Kidney tubule cell (primary cell): ENCODE results near the gene B4GALNT3.

Source experiments
- DNase-seq: peaks from one replicate; pipeline ENCODE4 v3.0.0-alpha.2; 2018; ENCODE audit warnings: low spot score

B4GALNT3 gene

DNA sequence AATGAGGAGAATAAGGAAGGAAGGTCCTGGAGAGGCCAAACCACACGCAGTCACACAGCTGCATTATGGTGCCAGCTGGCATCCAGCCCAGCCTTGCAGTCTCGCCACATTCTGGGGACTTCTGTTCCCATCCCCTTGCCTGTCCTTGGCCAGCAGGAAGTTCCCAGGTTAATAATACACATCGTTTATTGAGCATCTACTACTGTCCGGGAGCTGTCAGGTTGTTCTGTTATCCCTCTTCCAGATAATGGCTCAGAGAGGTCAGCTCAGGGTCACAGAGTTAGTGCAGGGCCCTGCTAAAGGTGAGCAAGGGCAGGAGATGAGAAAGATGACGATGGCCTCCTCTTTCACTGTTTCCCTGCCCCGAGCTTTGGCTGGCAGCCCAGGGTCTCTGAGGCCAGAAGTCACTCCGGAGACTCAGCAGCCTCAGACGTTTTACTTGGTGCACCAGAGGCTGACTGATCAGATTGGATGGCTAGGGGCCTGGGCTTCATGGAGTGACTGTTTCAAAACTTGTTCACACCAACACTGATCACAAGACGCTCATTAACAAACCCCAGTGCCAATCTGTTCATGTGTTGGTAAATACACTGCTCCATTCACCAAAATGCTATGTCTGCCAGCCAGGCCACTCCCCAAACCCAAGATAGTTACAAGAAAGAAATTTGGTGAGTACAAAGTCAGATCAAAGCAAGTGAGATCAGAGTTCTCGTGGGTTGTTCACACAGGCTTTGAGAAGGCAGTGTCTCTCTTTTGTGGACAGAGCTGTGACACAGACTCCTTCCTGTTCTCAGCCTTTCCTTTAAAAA lies 79.2 kb downstream of the B4GALNT3 start:
- DNase-seq, result peak; percentile 89

DNA sequence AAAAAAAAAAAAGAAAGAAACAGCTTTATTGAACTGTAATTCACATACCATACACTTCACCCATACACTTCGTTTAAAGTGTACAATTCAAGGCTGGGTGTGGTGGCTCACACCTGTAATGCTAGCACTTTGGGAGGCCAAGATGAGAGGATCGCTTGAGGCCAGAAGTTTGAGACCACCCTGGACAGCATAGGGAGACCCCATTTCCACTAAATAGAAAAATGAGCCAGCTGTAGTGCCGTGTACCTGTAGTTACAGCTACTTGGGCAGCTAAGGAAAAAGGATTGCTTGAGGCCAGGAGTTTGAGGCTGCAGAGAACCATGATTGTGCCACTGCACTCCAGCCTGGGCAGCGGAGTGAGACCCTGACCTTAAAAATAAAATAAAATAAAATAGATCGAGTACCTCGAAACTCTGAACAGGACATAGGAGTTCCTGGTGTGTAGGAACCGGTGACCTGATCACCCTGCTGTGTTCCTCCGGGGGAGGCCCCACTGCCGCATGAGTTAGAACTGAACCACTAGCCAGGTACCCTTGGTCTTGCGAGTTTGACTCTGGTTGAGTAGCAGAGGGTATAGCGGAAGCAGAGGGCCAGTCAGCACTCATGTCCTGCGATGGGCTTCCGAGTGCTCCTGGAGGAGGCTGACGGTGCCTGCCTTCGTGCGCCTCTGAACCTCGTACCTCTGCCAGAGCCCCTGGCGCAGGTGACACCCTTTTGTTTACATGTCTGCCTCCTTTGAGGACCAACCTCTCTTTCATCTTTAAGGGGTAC lies 80.0 kb downstream of the B4GALNT3 start:
- no peak for DNase-seq

DNA sequence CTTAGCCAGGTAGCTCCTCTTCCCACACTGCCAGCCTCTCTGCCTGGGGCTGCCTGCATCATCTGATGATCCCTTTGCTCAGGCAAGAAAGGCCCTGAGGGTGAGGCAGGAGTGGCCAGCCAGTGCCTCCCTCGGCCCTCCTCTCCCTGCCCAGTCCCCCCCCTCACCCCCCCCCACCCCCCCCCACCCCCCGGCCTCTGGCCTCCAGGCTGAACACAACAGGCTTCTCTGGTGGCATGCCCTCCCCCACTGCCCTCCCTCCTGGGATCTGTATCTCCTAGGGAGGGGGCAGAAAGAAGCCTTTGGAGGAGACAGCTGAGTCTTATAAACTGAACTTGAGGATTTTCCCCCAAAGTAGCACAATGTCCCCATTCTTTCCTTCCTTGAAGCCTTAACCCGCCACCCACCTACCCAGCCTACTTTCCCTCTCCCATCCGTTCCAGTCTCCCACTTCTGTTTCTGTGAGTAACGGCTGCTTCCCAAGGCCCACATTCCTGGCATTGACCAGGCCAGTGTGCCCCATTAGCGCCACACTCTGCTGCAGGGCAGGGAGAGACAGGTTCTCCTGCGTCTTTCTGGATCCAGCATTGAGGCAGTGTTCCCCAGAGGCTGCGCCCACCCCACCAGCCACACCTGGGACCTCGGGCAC lies 82.1 kb downstream of the B4GALNT3 start:
- DNase-seq, result peak; percentile 22

DNA sequence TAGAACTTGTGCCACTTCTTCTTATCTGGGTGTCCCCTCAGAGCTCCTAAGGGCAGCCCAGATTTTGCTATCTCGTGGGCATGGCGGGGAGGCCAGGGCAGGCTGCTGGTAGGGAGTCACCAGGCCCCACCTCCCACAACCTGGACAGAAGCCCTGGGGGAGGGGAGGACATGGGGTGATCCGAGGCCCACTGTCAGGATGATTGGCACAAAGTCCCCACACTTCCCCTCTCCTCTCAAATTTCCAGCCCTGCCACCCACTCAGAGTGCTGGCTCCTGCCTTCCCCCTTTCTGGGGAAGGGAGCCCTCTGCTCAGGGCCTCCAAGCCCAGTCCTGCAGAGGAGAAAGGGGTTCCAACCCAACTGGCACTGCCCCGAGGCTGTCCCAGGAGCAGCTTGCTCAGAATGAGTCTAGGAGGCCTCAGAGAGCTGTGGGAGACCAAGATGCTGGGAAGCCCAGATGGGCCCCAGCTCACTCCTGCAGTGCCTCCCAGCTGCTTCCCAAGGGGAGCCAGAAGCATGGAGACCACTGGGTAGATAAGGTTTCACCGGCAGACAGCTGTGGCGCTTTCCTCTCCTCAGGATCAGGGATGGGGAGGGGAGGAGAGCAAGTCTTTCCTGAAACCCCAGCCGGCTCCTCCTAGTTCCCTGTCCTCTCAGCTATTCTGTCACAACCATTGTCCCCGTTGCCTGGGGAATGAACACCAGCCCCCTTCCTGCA lies 82.8 kb downstream of the B4GALNT3 start:
- no peak for DNase-seq

DNA sequence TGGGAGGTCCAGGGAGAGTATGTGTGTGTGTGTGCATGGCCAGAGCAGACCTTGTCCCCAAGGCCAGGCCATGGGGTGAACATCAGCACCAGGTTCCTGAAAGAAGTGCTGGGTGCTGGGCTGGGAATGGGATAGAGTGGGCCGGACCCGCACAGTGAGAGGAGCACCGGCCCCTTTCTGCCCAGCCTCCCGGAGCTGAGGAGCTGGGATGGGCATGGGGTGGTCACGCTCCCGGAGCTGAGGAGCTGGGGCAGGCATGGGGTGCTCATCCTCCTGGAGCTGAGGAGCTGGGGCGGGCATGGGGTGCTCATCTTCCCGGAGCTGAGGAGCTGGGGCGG lies 83.3 kb downstream of the B4GALNT3 start:
- DNase-seq, result no peak

DNA sequence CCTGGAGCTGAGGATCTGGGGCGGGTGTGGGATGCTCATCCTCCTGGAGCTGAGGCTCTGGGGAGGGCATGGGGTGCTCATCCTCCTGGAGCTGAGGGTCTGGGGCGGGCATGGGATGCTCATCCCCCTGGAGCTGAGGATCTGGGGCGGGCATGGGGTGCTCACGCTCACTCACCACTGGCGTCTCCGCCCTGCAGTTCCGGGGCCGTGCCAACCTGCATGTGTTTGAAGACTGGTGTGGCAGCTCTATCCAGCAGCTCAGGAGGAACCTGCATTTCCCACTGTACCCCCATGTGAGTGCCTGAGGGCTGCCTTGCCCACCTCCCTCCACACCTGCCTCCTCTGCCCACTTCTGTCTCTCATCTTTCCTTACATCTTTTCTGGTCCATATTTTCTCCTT lies 84.4 kb downstream of the B4GALNT3 start:
- no peak for DNase-seq

DNA sequence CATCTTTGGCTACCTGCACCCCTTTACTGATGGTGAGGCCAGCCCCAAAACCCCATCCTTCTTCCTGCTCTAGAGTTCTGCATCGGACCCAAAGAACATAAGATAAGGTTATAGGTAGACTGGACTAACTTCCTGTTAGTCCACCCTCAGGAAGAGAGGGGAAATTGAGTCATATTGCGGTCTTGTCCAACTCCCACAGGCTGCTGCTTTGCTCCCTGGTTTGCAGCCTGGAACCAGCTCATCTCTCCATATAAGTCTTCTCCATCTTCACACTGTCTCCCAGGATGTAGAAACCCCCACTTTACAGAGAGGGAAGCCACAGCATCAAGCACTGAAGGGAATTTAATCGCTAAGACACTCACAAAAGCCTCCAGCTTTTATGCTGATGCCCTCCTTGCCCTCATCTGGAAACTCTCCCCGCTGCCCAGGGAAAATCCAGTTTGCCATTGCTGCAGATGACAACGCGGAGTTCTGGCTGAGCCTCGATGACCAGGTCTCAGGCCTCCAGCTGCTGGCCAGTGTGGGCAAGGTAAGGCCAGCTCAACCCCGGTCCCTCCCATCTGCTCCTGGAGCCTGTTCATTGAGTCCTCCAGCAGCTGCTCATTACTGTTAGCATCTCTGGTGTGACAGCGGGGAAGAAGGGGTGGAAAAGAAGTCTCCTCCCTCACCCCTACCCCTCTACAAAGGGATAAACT lies 85.3 kb downstream of the B4GALNT3 start:
- no peak for DNase-seq

DNA sequence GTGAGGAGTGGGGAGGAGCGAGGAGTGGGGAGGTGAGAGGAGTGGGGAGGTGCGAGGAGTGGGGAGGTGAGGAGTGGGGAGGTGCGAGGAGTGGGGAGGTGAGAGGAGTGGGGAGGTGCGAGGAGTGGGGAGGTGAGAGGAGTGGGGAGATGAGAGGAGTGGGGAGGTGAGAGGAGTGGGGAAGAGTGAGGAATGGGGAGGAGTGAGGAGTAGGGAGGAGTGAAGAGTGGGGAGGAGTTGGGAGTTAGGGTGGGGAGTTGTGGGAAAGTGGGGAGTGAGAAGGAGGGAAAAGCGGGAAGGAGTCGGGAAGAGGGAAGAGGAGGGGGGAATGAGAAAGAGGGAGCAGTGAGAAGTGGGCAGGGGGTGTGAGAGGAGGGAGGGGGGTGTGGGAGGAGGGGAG lies 86.1 kb downstream of the B4GALNT3 start:
- DNase-seq, result no peak

DNA sequence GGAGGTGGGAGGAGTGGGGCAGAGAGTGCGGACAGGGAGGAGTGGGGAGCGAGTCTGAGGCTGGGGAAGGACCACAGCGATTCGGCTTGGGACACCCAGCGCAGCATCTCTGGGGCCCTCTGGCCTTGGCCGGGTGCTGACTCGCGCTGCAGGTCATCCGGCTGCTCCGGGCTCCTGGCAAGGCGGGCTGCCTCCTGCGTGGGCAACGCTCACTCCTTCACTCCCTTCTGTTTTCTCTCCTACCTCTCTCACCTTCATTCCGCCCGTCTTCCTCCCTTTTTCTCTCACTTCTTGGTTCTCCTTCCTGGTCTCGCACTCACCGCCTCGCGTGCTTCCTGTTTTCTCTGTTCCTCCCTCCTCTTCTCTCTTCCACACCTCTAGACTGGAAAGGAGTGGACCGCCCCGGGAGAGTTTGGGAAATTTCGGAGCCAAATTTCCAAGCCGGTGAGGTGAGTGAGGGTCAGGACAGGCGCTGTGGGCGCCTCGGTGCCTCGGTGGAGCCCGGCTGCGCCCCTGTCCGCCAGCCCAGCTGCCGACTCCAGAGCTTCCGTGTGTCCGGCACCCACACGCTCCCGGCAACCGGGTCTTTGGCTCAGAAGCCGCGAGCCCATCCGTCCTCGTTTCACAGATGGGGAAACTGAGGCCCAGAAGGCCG lies 86.7 kb downstream of the B4GALNT3 start:
- DNase-seq, result no peak

DNA sequence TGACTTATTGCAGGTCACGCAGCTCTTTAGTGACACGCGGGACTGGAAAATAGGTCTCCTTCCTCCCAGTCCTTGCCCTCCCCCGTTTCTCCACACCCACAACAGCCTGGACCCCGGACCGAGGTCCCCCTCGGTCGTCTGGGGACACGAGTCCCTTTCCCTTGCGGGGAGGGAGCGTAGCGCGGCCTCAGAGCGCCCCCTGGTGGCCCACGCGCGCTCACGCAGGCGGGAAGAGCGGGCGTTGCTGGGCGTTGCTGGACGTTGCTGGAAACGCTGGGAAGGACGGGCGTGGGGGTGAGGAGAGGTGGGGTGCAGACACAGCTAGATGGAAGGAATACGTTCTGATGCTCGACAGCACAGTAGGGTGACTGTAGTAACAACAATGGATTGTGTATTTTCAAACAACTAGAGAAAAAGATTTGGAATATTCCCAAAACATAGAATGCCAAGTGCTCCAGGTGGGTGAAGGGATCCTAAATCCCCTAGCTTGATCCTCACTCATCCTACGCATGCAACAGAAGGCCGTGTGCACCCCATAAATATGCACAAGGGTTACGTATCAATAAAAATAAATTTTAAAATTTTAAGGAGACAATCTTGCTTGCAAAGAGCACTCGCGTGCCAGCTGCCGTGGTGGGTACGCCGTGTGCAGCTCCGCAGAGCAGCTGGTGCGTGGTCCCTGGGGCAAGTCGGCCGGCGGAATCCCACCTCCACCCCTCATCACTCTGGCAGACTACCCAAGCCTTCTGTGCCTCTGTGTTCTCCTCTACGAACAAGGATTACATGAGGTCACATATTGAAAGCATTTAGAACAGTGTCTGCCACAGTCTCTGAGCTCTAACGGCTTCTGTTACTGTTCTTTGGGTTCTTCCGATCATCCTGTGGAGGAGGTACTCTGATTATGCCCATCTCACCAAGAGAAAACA lies 87.4 kb downstream of the B4GALNT3 start:
- DNase-seq, result peak; percentile 57

DNA sequence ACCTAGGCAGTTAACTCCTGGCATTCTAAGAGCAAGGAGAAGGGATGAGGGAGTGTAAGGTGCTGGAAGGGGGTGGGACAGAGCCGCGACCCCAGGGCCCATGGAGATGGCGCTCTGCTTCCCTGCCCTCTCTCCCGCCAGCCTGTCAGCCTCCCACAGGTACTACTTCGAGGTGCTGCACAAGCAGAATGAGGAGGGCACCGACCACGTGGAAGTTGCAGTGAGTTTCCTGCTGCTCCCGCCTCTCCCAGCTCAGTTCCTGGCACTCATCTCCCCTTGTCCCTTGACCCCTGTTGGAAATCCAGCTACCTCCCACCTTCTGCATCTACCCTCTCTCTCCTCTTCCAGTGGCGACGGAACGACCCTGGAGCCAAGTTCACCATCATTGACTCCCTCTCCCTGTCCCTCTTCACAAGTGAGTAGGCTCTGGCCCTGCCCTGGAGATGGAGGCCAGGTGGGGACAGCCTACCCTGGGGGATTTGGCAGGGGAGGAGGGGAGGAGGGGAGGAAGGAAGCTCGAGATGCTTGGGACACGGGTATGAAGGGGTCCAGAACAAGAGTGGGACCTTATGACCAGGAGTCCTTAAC lies 88.2 kb downstream of the B4GALNT3 start:
- DNase-seq, result no peak

DNA sequence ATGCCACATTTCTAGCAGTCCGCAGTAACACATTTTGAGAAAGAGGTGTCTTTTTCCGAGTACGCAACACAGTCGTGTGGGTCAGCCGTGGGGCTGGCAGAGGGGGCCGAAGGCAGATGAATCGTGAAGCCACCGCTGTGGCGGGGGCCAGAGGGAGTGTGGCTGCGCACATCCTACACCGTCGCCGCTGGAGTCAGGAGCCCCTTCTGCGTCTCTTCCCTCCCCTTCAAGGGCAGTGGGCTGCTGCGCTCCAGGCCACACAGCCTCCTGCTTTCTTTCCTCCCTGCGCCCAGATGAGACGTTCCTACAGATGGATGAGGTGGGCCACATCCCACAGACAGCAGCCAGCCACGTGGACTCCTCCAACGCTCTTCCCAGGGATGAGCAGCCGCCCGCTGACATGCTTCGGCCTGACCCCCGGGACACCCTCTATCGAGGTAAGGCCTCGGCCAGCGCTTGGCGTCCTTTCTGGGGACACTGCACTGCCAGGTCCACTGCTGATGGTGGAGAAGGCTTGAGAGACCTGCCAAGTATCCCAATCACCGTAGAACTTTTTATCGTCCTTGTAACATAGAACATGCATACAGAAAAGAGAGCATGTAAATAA lies 89.8 kb downstream of the B4GALNT3 start:
- no peak for DNase-seq

DNA sequence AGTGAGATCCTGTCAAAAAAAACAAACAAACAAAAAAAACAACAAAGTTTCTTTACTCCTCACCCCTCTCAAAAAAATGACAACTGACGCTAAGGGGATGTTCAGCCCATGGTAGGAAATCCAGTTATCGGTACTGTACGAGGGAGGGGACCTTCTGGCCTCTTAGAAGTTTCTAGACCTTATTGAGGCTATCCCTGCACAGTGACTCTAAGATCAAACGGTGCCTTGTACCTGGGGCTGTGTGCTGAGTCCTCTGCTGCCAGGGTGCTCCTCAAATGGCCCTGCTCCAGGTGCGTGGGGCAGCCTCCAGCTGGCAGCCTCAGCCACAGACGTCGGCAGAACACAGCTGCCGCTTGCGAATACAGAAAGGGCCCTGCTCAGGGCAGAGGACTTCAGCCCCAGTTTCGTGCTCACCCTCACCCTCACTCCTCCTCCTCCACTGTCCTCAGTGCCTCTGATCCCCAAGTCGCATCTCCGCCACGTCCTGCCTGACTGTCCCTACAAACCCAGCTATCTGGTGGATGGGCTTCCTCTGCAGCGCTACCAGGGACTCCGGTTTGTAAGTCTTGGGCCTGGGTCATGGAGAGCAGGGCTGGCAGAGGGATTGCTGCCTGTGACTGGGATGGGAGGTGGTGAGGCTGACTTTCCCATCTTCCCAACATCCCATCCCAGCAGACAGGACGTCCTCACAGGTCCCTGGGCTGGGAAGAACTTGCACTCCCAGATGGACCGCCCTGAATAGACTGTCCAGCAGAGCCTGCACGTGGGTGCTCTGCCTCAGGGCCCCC lies 90.9 kb downstream of the B4GALNT3 start:
- DNase-seq, result no peak

DNA sequence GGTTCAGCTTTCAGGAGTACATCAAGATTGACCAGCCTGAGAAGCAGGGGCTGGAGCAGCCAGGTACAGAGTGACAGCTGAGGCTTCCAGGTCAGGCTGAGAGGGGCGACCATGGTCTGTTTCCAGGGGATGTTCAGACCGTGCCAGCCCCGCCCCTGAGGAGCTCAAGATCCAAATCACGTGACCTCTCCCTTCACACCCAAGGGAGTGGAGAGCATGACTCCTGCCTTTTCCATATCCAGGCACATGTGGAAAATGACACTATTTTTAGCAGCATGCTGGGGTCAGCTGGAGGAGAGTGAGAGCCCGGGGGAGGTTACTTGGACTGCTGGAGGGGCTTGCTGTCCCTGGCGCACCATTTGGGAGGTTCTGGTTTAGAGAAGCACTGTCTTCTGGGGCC lies 92.7 kb downstream of the B4GALNT3 start:
- no peak for DNase-seq

DNA sequence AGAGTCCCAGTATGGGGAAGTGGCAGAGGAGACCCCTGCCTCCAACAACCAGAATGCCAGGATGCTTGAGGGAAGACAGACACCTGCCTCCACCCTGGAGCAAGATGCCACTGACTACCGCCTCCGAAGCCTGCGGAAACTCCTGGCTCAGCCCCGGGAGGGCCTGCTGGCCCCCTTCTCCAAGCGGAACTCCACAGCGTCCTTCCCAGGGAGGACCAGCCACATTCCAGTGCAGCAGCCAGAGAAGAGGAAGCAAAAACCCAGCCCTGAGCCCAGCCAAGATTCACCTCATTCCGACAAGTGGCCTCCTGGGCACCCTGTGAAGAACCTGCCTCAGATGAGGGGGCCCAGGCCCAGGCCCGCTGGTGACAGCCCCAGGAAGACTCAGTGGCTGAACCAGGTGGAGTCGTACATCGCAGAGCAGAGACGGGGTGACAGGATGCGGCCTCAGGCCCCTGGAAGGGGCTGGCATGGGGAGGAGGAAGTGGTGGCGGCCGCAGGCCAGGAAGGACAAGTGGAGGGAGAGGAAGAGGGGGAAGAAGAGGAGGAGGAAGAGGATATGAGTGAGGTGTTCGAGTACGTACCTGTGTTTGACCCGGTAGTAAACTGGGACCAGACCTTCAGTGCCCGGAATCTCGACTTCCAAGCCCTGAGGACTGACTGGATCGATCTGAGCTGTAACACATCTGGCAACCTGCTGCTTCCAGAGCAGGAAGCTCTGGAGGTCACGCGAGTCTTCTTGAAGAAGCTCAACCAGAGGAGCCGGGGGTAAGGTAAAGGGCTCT lies 93.7 kb downstream of the B4GALNT3 start:
- DNase-seq, result no peak

DNA sequence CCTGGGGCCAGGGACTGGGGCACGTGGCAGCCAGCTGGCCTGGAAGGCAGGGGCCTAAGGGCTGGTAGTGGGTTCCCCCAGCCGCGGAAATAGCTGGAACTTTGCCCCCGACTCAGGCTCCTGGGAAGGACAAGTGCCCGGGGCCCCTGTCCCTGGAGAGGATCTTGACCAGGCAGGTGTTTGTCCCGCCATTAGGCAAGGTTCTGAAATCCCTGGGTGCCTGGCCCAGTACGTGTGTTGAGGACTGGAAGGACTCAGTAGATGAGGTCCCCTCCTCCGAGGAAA lies 94.2 kb downstream of the B4GALNT3 start:
- no peak for DNase-seq

DNA sequence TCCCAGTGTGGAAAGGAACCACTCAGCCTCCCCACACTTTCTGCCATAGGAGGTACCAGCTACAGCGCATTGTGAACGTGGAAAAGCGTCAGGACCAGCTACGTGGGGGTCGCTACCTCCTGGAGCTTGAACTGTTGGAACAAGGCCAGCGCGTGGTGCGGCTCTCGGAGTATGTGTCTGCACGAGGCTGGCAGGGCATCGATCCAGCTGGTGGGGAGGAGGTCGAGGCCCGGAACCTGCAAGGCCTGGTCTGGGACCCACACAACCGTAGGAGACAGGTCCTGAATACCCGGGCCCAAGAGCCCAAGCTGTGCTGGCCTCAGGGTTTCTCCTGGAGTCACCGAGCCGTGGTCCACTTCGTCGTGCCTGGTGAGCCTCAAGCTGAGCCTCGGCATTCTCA lies 96.8 kb downstream of the B4GALNT3 start:
- no peak for DNase-seq

DNA sequence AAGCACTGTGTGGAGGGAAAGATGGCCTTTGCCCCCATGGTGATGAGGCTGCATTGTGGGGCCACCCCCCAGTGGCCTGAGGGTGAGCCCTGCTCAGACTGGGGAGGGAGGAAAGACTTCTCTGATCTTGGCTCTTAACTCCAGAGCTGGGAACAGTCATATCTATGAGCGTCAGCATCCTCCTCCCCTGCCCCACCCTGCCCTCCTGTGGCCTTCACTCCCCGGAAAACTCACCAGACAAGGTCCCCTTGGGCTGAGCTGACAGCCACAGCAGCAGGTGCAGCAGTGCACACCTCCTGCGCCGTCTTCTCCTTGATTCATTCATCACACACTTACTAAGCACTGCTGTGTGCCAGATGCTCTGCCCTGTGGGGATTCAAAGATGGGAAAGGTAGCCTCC lies 98.8 kb downstream of the B4GALNT3 start:
- no peak for DNase-seq
